HG03045 (cell line): ENCODE measurements around the gene CPXM2.

Experiments
- ATAC-seq: cut with Tn5 transposase; IDR thresholded peaks from one replicate; pipeline ENCODE4 v1.9.1; 2021; ENCODE audit warnings: mild to moderate bottlenecking, moderate library complexity; ENCODE audit not compliant: unreplicated experiment

The CPXM2 gene

DNA sequence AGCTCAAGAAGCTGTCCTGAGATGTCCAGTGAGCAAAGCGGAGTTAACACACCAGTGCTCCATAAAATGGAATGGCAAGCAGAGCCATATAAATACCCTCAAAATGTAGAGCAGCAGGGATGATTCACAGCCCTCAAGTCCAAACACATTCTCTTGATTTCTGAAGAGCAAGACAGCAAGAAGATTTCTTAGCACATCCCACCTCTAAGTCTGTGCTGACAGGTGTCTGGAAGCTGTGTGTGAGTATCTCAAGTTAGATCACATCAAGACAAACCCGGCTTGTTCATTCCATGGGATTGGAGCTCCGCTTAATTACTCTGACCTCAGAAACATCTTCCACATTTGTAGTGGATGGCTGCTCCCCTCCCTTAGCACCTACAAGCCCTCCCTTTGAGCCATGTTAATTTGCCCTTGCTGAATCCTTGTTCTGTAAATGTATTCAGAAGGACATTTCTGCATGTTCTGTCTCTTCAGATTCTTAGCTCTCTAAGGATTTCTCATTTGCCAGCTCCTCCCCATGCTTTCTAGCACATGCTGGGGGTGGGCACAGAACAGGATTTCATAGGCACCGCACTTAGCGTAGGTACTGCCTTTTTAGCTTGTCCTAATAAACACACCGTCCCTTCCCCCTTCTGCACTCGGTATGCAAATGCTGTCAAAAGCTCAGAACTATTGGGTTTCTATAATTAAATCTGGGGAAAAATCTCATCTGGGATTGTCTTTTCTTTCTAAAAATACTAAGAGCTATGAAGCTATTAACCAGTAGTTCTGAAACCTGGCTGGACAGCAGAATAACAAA is 112.7 kb downstream of the CPXM2 start:
- ATAC-seq = no peak

DNA sequence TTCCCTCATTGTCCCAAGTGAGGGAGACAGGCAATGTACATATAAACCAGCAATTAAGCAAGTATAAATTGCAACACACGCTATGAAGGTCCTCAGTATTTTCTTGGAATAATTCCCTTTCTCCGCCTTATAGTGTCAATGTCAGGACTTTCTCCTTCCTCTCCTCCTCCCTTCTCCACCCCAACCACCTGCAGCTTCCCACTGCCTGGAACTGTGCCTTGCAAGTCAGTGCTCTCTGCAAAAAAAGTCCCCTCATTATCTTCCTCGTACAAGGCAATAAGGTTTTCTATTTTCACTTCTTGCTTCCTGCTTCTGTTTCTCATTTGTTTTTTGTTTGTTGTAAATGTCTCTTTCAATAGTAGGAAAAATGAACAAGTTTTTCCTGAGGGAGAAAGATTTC is 113.7 kb downstream of the CPXM2 start:
- ATAC-seq = no peak

GRCh38 chr10:123774132-123774742 is 117.4 kb downstream of the CPXM2 start:
- ATAC-seq = no peak

DNA sequence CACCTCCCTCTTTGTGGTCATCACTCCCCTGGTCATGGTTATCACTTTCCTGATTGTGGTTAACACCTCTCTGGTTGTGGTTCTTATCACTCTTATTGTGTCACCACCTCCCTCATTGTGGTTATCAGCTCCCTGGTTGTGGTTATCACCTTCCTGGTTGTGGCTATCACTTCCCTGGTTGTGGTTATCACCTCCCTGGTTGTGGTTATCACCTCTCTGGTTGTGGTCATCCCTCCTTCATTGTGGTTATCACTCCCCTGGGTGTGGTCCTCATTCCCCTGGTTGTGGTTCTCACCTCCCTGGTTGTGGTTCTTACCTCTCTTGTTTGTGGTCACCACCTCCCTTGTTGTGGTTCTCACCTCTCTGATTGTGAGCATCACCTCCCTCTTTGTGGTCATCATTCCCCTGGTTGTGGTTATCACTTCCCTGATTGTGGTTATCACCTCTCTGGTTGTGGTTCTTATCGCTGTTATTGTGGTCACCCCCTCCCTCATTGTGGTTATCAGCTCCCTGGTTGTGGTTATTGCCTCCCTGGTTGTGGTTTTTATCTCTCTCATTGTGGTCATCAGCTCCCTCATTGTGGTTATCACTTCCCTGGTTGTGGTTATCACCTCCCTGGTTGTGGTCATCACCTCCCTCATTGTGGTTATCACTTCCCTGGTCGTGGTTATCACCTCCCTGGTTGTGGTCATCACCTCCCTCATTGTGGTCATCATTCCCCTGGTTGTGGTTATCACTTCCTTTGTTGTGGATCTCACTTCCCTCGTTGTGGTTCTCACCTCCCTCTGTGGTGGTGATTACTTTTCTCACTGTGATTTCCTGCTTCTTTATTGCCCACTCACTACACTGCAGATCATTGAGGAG is 118.7 kb downstream of the CPXM2 start:
- ATAC-seq = no peak

DNA sequence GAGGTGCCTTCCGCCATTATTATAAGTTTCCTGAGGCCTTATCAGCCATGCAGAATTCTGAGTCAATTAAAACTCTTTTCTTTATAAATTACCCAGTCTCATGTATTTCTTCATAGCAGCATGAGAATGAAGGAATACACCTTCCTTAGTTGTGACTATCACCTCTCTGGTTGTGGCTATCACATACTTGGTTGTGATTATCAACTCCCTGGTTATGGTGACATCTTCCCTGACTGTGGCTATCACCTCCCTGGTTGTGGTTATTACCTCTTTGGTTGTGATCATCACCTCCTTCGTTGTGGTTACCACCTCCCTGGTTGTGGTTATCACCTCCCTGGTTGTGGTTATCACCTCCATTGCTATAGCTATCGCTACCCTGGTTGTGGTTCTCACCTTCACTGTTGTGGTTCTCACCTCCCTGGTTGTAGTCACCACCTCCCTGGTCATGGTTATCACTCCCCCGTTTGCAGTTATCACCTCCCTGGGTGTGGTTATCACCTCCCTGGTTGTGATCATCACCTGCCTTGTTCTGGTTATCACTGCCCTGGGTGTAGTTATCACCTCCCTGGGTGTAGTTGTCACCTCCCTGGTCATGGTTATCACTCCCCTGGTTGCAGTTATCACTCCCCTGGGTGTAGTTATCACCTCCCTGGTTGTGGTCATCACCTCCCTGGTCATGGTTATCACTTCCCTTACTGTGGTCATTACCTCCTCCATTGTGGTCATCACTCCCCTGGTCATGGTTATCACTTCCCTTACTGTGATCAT is 119.5 kb downstream of the CPXM2 start:
- ATAC-seq = no peak

GRCh38 chr10:123769647-123770046 is 122.0 kb downstream of the CPXM2 start:
- ATAC-seq = no peak

DNA sequence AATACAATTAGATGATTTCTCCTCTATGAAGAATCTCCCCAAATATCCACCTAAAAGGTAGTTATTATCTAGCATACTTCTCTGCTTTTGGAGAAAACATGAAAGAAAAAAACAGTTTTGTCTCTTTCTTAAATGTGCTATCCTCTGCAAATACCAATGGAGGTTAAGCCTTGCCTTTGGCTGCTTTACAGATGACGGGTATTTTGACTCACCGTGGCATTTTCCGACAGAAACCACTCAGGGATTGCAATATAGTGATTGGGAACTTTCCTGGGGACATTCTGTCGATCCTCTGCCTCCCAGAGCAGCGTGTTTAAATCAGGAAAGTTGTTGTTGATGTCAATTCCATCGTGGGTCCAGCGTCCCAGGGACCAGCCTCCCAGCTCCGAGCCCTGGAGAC is 124.8 kb downstream of the CPXM2 start:
- ATAC-seq = no peak

GRCh38 chr10:123766012-123766411 is 125.6 kb downstream of the CPXM2 start:
- ATAC-seq = no peak

- ATAC-seq = no peak
Measured at GRCh38 chr10:123761666-123762230, 129.9 kb downstream of the CPXM2 start.

DNA sequence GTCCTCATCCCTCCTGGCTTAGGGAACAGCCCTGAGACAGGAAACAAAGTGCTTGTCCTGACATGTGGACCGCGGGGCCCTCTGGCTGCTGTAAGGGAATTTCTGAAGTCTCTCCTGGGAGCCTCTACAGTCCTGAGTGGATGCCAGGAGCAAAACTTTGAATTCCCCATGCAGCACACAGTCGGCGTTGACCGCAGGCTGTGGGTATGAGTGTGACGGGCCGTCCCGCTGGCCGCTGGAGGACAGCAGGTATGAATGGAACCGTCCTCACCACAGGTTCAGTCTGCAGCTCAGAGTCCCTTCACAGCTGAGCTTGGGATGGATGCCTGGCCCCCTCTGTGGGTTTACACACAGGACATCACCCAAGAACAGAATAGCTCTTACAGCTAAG is 130.6 kb downstream of the CPXM2 start:
- ATAC-seq = no peak

GRCh38 chr10:123760356-123761037 is 131.1 kb downstream of the CPXM2 start:
- no peak for ATAC-seq

GRCh38 chr10:123759501-123760031 is 132.0 kb downstream of the CPXM2 start:
- ATAC-seq = no peak

- no peak for ATAC-seq
Measured at GRCh38 chr10:123759041-123759440, 132.6 kb downstream of the CPXM2 start.

DNA sequence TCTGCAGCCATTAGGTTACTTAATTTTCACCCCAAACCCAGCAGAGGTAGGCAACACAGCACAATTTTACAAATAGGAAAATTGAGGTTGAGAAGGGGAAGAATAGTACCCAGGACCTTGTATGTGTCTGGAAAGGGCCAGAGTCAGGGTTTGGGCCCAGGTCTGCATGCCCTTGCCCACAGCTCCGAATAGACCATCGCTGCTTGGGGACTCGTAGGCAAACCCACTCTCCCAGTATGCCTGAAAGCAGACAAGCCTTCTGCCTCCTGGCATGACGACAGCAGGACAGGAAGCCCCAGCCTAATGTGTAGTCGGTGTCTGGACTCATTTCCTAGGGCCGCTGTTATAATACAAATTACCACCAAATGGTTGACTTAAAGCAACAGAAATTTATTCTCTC is 133.8 kb downstream of the CPXM2 start:
- ATAC-seq = no peak

- no peak for ATAC-seq
Measured at GRCh38 chr10:123755061-123755460, 136.5 kb downstream of the CPXM2 start.

- ATAC-seq = no peak
Measured at GRCh38 chr10:123754123-123754522, 137.5 kb downstream of the CPXM2 start.

- ATAC-seq = no peak
Measured at GRCh38 chr10:123751342-123752134, 140.1 kb downstream of the CPXM2 start.

- ATAC-seq = no peak
Measured at GRCh38 chr10:123750901-123751300, 140.7 kb downstream of the CPXM2 start.

DNA sequence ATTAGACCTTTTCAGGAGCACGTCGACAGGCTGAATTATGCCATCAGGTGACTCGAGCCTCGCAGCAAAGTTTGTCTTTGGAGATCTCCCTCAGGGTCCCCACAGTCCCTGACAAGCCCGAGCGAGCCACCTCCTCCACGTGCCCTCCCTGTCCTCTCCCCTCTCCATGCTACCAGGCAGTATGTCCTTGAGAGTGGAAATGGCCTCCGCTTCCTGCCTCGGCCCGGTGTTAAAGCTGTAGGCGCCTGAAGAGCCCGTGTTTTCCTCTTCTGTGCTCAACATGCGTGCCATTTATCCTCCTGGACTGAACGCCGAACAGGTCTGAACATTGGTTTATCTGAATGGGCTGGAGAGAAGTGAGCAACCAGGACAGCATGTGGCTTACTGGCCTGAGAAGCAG is 142.9 kb downstream of the CPXM2 start:
- ATAC-seq = no peak
